Nucleus accumbens (tissue), 56 donors: ENCODE data around the gene KSR2.

ENCODE experiments used
- DNase-seq, 56 donors: peaks; one replicate each; lab custom pipeline; 2025; lab: John Stamatoyannopoulos, UW

KSR2 gene

GRCh38 chr12:117447665-117448366, 521.0 kb downstream of the KSR2 start:
- no peak for DNase-seq

DNA sequence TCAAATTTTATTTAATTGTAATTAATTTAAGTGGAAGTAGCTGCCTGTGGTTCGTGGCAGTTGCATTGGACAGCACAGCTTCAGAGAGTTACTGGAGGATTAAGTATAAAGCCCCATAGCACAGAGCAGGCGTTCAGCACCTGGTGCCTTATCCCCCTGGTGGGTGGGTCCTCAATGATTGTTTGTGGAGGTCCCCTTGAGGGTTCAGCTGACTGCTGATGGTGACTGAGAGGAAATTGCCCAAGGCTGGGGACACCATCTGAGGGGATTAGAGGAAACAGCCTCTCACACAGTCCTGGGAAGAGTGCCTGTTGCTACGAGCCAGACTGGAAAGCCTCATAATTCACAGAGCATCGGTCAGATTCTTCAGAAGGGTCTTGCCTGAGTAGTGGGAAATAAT, 524.0 kb downstream of the KSR2 start:
- no peak for DNase-seq

- DNase-seq, result peak in 48 of 56 donors; percentile 2 to 93 (median 30)
These were observed 527.0 kb downstream of the KSR2 start for GRCh38 chr12:117441751-117442150.

- no peak for DNase-seq
These were observed 528.4 kb downstream of the KSR2 start for GRCh38 chr12:117440384-117440783.

- DNase-seq, result peak in 21 of 56 donors; percentile 1 to 49 (median 10)
These were observed 529.2 kb downstream of the KSR2 start for GRCh38 chr12:117439531-117440001.

DNA sequence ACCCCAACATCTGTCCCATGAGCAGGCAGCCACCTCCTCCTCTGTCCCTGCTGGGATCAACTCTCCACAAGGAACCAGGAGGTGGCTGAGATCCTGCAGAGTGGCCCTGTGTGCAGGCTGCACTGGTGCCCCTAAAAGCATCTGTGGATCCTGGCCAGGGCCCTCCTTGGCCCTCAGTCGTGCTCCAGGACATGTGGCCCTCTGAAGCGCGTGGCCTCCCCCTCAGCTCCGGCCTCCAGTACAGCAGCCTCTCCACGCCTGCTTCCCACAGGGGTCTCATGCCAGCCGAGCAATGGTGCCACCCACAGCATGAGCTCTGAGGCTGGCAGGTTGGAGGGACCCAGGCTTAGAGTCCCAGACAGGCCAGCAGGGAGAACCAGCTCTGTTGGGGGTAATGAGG, 530.0 kb downstream of the KSR2 start:
- DNase-seq, result peak in 3 of 56 donors; percentile 5 to 30 (median 10)

GRCh38 chr12:117437516-117438255, 531.1 kb downstream of the KSR2 start:
- peak in 50 of 56 donors; percentile 11 to 79 (median 56) for DNase-seq

DNA sequence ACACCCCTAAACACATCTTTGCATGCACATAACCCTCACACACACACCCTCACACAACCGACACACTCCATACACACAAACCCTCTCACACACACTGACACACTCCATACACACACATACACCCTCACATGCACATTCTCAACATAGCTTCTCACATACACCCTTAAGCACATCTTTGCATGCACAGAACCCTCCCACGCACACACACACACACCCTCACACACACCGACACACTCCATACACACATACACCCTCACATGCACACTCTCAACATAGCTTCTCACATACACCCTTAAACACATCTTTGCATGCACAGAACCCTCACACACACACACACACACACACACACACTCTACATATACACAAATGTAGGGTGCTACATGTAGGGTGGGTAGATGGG, 534.9 kb downstream of the KSR2 start:
- no peak for DNase-seq

DNA sequence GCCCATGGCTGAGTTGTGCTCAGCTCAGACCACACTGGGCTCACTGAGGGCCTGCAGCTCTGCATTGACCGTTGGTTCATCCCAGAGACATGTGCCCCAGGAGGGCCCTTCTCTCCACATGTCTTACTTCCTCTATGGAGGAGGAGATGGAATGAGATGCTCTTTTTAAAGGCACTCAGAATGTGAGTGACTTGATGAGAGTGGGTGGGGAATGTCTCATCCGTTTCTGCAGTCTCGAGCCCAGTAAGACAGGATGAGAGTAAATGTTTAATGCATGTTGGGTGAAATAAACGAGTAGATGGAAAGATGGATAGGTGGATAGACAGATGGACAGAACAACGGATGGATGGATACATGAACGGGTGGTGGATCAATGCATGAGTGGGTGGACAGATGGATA, 538.5 kb downstream of the KSR2 start:
- DNase-seq, result peak in 2 of 56 donors; percentile 2 to 21

- DNase-seq, result no peak
These were observed 541.6 kb downstream of the KSR2 start for GRCh38 chr12:117427211-117427610.

- DNase-seq, result no peak
These were observed 546.8 kb downstream of the KSR2 start for GRCh38 chr12:117421987-117422386.

GRCh38 chr12:117421068-117421752, 547.6 kb downstream of the KSR2 start:
- DNase-seq, result no peak

GRCh38 chr12:117417004-117417403, 551.8 kb downstream of the KSR2 start:
- DNase-seq, result no peak

DNA sequence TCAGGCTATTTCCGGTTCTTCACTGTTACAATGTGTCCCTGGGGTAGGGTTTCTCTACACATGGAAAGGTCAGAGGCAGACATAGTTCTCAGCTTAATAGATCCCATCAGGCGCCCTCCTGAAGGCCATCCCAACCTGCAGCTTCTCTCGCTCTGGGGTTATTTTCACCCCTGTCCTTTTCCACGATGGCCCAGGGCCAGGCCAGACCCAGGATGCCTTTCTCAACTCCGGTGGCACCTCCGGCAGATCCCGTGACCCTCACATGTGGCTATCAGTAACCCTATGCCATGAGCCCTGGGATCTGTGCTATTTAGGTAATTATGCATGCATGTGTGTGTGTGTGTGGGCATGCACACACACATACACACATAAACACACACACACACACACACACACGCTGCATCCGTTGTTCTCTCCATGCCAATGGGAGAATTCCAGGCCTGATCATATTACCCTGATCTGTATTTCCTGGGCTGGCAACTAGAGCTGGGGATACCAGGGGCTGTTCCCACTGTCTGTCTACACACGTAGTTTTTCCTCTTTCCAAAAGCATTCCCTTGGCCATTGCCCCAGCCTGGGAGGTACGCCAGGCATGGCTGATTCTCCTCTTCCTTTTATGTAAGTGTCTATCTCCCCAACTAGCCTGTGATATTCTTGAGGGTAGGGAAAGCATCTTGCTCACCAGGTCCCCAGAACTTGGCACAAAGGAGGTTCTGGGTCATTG, 556.2 kb downstream of the KSR2 start:
- no peak for DNase-seq

- DNase-seq, result no peak
These were observed 559.5 kb downstream of the KSR2 start for GRCh38 chr12:117409286-117409685.

DNA sequence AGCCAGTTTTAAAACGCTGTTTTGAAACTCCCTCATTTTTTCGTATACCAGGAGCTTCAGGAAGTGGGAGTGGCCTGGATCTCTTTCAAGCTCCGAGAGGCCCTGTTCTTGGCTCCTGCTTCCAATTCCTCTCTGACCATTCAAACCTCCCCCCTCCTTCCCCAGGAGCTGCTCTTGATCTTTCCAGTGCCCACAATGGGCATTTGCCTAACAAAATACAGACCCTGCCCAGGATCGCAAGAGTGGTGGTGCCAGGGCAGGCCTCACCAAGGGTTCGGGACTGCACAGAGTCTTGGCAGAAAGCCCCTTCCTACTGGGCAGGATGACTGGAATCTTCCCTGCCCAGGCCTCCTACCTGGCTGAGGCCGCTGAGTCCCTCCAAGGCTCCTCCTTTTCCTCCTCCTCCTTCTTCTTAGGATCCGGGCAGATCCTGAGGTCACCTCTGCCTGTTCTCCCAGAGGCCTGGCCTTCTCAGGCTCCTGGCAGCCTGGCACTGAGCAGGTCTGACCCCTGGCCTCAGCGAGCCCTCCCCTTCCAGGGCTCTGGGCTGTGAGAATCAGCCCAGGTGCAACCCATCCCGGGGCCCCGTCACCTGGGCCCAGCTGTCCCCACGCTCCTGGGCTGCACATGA, 560.5 kb downstream of the KSR2 start:
- DNase-seq, result peak in 25 of 56 donors; percentile 2 to 43 (median 19)

- no peak for DNase-seq
These were observed 563.9 kb downstream of the KSR2 start for GRCh38 chr12:117404940-117405339.

GRCh38 chr12:117404203-117404853, 564.5 kb downstream of the KSR2 start:
- DNase-seq, result no peak

DNA sequence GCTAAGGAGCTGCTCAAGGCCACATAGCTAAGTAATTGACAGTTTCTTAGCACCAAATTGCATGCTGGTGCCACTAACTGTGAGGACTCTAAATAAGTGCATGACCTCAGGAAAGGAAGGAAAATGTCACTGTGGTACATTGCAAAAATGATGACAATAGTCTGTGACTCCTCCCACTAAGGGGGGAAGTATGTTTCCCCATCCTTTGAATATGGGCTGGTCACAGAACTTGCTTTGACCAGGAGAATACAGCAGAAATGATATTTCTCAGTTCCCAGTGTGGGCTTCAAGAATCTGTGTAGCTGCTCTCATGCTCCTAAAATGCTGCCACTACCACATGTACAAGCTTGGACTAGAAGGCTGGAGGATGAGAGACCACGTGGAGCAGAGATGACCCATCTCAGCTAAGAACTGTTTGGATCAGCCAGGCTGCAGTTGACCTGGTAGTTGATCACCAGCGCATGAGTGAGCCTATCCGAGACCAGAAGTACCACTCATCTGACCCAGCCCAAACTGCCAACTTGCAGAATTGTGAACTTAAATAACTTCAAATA, 565.1 kb downstream of the KSR2 start:
- no peak for DNase-seq
